NCI-H2171 treated with DMSO at 0.1 percent for 48 hours (cell line): ENCODE data around the gene MTF2.

Experiments
- DNase-seq: peaks from one replicate; lab custom pipeline; 2025; lab: John Stamatoyannopoulos, UW

Gene MTF2

DNA sequence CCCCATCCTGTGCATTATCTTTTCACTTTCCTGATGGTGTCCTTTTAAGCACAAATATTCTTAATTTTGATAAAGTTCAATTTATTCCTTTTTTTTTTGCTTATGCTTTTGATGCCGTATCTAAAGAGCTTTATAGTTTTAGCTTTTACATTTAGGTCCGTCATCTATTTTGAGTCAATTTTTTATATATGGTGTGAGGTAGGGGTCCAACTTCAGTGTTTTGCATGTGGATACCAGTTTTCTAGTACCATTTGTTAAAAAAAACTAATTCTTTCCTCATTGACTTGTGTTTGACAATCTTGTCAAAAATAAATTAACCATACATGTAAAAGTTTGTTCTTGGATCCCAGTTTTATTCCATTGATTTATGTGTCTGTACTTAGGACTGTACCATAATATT, 4.9 kb downstream of the MTF2 start:
- no peak for DNase-seq

DNA sequence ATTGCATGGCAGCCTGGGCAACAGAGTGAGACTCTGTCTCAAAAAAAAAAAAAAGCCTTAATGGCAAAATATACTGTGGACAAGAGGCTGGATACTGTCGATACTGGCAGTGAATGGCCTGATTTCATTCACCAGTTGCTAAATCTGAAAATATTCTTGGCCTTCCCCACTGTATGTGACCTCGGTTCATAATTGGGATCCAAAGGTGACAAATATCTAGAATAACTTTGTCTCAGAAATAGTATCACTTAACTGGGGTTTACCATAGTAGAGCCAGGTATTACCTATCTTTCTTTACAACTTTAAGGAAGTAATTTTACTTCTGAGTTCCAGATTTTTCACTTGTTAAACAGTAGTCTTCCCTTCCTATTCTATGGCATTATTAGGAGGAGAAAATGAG, 8.4 kb downstream of the MTF2 start:
- no peak for DNase-seq

DNA sequence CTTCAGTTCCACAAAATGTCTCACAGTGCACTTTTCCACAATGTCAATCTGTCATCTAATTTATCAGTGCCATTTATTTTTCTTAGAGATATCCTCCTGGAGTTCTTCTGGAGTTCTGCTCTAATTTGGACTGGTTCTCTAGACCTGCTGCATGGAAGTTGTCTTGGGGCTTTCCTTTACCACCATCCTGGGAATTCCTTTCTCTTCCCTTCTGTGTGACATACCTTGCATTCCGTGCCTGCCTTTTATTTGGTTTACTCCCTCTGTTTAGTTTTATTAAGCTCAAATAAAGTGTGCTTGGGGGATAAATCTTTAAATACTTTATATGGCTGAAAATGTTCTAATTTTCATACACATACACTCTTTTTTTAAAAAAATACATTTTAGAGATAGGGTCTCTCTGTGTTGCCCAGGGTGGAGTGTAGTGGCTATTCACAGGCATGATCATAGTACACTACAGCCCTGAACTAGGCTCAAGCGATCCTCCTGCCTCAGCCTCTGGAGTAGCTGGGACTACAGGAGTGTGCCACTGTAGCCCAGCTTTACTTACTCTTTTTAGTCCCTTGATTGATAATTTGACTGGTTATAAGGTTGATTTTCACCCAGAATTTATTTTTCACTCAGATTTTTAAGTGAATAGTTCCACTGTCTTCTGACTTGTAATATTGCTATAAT, 14.4 kb downstream of the MTF2 start:
- no peak for DNase-seq

DNA sequence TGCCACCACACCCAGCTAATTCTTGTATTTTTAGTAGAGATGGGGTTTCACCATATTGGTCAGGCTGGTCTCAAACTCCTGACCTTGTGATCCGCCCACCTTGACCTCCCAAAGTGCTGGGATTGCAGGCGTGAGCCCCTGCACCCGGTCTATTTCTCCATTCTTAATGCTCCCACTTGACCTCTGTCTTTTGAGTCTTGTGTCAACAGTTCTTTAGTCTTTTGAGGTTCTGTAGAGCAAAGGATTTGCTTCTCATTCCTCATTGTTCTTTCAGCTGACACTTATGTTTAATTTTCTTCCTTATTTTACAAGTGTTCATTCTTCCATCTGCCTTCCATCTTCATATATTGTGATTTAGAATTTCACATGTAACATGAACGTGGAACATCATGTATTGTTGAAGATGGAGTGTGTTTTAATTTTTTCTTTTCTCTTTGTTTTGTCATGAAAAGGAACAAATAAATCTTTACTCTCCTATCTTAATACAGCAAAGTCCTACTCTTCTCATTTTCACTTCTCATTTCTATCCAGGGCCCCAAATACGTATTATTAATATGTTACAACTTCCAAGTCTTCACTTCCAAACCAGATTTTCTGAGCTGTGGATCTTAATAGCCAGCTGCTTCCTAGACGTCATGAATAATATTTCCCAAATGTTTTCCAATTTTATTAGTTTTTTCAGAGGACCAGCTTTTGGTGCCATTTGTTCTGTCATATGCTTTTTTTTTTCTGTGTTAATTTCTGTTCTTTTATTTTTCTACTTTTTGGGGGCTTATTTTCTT, 16.9 kb downstream of the MTF2 start:
- DNase-seq = no peak

DNA sequence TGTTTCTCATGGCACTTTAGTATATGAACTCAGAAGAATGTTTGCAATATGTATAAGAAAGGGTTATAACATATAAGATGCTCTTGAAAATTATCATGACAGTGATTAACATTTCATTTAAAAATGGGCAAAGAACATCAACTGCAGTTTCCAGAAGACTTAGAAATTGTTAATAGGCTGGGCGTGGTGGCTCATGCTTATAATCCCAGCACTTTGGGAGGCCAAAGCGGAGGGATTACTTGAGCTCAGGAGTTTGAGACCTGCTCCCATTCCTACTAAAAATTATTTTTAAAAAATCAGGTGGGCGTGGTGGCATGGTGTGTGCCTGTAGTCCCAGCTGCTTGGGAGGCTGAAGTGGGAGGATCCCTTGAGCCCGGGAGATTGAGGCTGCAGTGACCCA, 23.1 kb downstream of the MTF2 start:
- DNase-seq = no peak

DNA sequence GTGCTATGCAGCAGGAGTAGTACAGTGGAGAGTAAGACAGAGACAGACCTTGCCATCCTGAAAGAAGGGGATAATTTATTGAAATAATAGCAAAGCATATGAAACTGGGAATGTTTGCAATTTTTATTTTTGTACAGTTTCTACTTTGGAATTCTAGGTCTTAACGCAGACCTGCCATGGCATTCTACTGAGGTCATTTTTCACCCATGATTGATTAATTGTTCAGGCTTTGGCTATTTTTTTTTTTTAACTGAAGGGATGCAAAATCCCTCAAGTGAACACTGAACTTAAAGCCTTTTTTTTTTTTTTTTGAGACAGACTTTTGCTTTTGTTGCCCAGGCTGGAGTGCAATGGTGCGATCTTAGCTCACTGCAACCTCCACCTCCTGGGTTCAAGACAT, 27.1 kb downstream of the MTF2 start:
- no peak for DNase-seq

DNA sequence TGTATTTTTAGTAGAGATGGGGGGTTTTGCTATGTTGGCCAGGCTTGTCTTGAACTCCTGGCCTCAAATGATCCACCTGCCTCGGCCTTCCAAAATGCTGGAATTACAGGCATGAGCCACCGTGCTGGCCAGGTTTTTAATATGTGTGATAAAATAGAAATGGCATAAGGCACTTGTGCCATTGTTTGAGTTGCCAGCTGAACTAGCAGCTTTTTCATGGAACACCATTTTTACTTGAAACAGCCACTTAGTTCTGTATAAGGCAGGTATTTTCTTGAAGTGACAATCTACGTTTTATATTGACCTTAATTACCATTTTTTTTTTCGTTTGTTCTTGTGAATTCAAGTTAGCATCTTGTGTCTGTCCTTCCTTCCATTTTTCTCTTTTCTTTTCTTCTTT, 28.3 kb downstream of the MTF2 start:
- no peak for DNase-seq

DNA sequence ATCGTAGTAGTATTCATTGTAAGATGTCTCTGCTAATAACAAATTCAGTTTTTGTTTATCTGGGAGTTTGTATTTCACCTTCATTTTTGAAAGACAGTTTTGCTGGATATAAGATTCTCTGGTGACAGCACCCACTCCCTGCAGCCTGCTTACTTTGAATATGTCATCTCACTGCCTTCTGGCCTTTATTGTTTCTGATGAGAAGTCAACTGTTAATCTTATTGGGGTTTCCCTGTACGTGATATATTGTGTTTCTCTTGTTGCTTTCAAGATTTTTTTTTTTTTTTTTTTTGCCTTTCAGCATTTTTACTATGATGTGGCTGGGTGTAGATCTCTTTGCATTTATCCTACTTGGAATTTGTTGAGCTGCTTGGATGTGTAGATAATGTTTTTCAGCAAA, 29.3 kb downstream of the MTF2 start:
- DNase-seq = no peak

DNA sequence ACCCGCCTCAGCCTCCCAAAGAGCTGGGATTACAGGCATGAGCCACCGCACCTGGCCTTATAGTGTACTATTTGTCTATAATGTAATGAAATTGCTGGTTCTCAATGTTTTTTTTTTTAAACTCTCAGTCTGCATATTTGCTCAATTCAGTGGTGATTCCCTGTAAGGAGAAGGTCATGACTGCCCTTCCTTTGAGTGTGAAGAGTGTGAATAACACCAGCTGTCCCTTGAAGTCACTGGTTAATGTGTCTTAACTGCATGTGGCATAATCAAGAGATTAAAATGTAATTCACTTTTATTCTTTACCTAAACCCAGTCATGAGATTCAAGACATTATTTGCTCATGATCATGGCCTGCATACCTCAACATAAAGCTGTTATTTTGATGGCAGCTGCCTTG, 30.5 kb downstream of the MTF2 start:
- no peak for DNase-seq

DNA sequence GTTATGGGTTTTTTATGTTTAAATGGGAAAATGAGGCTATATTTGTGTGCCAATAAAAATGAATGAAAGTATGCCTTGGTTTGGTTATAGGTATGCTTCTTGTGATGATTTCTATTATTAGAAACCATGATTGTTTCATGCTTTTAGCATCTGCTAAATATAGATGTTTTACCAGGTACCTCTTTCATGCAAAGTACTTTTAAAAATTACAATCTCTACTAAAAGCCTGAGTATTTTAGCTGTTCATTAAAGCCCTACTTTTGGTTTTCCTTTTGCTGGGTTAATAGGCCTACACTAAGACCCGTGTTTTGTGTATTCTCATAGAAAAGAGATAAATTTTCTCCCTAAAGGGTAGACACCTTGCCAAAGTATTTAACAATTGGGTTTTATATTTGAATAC, 32.0 kb downstream of the MTF2 start:
- DNase-seq = no peak

DNA sequence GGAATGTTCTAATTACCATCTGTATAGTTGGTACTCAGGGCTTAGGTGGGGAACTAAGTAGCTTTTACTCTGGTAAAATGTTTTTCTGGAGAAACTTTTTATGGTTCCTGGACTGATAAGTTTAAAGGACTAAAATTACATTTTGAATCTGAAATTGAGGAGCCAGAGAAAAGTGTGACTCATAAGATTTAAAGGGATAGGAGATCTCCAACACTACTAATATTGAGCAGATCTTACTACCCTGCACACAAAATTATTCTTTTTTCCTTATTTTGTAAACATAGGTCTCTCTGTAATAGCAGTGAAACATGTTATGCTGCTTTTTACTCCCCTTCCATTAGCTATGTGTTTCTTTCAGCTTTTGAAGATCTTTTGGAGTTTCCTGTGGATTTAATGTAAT, 32.5 kb downstream of the MTF2 start:
- DNase-seq = no peak

DNA sequence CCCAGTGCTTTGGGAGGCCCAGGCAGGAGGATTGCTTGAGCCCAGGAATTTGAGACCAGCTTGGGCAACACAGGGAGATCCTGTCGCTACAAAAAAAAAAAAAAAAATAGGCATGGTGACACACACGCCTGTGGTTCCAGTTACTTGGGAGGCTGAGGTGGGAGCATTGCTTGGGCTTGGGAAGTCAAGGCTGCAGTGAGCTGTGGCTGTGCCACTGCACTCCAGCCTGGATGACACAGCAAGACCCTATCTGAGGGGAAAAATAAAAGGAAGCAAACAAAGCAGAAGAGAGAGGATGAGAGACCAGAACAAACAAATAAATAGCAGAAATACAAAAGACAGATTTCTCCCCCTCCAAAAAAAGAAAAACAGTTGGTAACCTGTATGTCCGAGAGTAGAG, 34.0 kb downstream of the MTF2 start:
- DNase-seq = no peak

DNA sequence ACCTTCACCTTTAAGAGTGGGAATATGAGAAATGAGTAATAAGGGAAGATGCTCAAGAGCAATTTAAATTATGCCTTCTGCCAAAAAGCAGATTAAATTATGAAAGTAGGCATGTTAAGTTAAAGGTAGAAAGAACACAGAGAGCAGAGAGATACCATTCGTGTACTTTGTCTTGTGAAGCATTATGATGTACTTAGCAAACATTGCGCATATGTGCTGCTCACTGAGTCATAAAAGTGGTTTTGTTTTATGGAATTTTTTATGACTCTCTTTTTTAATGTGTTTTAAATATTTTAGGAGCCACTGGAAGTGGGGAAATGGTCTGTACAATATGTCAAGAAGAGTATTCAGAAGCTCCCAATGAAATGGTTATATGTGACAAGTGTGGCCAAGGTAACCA, 35.3 kb downstream of the MTF2 start:
- DNase-seq = no peak

DNA sequence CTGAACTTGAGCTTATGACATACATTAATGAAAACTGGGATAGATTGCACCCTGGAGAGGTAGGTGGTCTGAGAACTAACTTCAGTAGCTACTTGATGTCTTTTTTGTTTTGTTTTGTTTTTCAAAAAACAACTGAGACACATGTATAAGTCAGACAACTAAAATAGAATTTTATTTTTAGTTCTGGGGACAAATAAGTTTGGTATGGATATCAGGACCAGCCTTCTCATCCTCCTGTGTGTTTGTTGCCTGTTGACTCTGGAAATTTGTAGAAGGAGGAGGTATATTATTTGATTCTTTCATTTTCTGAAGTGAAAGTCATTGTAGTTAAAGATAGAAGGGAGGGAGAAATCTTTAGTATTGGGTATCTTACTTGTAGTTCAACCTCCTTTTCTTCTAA, 41.5 kb downstream of the MTF2 start:
- DNase-seq = no peak

DNA sequence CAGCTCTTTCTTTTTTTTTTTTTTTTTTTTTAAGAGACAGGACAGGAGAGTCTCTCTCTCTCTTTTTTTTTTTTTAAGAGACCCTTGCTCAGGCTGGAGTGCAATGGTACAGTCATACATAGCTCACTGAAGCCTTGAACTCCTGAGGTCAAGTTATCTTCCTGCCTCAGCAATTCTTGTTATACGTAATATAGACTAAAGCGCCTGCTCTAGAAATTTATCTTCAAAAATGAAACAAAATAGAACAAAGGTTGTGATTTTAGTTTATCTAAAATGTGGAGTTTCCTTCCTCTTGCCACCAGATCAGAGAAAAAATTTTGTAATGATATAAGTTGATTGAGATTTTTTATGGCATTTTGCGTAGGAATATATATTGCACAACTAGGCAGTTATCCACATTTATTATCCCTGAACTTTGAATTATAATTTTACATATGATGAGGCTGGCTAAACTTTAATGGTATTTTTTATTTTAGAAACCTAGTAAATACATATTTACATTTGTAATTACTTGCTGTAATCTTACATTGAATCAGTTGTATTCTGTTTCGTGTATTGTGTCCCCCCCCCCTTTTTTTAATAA, 44.2 kb downstream of the MTF2 start:
- no peak for DNase-seq

DNA sequence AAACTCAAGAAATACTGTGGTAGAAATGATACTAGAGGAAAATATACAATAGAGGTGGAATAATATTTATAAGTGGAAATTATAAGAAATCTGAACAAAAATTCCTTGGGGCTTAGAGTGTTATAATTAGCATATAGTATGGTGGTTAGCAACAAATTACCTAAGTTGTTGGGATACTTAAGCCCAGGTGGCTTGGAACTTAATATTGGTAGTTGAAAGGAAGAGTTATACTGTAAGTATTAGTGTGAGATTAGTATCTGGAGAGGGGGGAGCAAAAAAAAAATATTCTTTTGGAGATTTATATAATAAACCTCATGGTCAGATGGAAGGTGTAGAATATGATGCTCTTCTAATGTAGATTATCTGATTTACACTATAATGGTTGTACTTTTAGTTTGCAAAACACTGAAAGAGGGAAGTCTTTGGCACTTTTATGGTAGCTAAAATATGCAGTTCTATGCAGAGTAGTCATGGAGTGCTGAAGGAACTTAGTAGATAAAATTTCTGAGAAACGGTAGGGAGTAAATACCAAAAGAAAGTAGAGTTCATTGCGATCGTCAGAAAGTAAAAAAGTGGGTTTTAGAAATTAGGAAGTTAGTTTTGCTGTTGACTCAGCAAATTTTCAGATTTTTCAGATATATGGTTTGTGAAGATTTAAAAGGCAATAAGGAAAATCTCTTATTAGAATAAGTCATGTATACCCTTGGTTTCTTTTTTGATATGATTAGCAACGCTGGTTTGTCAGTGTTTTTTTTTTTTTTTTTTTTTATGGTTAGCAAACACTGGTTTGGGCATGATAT, 45.7 kb downstream of the MTF2 start:
- no peak for DNase-seq

DNA sequence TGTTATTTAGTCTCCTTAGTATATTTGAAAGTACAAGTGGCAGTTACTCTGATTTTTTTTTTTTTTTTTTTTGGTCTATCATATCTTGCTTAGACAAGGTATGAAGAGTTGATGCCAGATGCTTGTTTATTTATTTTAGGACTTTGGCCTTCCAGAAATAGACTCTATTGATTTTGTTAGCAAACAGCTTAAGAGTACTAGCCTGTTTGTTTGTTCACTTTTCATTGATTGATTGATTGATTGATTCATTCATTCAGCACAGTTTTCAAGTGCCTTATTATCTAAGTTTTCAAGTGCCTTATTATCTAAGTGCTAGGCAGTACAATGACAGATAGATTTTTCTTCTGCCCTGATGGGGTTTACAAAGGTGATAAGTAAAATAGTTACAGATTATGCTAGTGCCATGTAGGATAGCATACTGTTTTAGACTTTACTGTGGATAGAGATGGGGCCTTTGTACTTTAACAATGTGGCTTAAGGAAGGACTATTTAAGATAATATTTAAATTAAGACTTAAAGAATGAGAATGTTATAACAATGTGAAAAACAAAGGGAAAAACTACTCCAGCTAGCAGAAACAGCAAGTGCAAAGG, 50.5 kb downstream of the MTF2 start:
- no peak for DNase-seq

DNA sequence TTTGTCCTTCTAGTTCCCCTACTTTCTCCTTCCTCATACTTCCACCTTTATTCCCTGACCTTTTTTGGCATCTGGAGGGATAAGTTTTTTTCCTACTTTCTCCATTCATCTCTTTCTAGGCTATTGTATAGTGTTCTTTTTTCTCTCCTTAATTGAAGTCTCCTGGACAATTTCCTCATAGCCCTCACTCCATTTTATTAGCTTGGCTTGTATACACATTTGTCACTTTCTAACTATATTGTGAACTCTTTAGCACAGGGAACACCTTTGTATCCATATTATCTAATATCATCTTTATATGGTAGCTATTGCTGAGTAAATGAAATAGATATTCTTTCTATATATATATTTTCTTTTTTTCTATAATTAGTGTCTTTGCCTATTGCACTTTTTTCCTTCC, 53.6 kb downstream of the MTF2 start:
- no peak for DNase-seq

DNA sequence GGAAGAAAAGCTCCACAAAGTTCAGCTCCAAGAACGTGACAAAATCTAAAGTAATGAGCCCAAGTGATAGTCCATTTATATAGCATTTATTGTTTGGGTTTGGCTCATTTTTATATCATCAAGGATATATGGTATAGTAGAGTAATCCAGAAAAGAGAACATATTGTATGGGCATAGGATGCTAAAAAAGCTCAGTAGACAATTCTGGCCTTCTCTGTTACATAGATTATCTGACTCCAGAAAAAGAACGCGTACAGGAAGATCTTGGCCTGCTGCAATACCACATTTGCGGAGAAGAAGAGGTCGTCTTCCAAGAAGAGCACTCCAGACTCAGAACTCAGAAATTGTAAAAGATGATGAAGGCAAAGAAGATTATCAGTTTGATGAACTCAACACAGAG, 57.4 kb downstream of the MTF2 start:
- no peak for DNase-seq

DNA sequence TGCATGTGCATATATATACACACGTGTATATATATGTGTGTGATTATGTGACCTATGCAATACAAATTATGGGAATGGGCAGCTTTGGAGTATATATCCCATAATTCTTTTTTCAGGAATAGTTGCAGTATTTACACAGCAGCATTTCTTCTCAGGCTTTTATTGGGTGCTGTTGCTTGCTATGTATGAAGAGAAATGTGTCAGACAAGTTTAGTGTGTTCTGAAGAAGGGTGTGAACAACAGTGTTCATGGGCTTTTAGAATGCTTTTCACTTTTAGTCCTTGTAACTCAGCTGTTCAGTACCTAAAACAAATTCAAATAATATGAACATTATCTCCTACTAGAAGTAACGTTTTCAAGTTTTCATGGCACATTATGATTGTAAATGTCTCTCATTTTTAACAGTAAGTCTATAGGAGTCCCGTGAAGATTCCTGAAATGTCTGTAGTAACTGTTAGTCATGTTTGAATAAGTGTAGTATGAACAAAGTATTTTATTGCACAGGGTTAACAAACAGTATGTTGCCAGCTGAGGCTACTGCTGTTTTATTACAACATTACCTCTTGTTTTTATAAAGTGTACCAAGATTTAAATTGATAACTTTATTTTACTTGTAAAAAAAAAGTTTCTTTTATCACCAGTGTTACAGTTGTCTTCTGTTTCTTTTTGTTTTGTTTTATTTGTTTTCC, 58.7 kb downstream of the MTF2 start:
- DNase-seq = no peak

DNA sequence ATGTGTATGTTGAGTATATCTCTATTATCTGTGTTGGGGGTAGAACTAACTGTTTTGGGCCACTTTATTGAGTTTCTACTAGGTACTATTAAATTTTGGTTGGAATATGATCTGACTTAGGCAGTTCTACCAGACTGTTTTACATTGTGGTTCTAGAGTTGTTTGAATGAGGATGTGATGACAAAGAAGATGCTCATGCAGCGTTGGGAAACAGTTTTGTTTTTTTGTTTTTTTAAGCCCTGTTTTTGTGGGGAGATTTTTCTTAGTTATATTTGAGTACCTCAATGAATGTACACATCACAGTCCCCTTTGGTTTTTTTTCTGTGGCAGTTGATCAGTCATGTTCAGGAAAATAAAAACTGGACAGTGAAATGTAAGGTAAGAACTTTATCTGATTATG, 61.0 kb downstream of the MTF2 start:
- DNase-seq = no peak

DNA sequence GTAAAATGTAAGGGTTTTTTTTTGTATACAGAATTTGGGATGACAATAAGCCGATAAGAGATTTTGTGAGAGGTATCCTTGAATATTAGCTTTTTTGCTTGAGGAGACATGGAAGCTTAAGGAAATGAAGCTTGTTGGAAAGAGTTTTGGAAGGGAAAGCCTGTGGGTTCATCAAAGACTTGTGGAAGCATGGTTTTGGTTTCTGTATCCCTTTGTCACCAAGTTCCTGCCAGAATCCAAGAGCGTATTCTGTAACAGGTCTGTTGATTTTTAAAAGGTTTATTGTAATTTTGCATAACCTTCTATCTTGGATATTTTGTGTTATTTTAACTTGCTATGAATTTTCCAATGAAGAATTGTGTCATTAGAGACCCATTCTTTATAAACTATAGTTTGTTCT, 63.1 kb downstream of the MTF2 start:
- DNase-seq = no peak
